Epidermal melanocyte (primary cell): Measurements from ENCODE around the gene FBF1.
A peak's percentile ranks its signal among the peaks of the same experiment; 100 is the strongest.
"Not testable (repeated sequence)": the region's sequence is repeated elsewhere in the genome, so short reads cannot be mapped to it uniquely, and the experiment has no call there.

ENCODE experiments used
- DNase-seq: peaks from one replicate; pipeline ENCODE4 v3.0.0; 2011; ENCODE audit warnings: low spot score; ENCODE audit not compliant: insufficient read length

Gene FBF1

GRCh38 chr17:75876938-75877751 lies 63.7 kb downstream of the FBF1 start:
- DNase-seq = peak; percentile 84

- DNase-seq = no peak
These were observed 64.5 kb downstream of the FBF1 start for GRCh38 chr17:75876190-75876937.

GRCh38 chr17:75875940-75876189 lies 65.0 kb downstream of the FBF1 start:
- DNase-seq = no peak

- no peak for DNase-seq
These were observed 65.5 kb downstream of the FBF1 start for GRCh38 chr17:75875182-75875939.

GRCh38 chr17:75874323-75875181 lies 66.3 kb downstream of the FBF1 start:
- no peak for DNase-seq

- DNase-seq = no peak
These were observed 67.1 kb downstream of the FBF1 start for GRCh38 chr17:75873587-75874322.

GRCh38 chr17:75872434-75873351 lies 68.1 kb downstream of the FBF1 start:
- DNase-seq = no peak

GRCh38 chr17:75870228-75870627 lies 70.6 kb downstream of the FBF1 start:
- DNase-seq = not testable (repeated sequence)

- peak; percentile 84 for DNase-seq
These were observed 71.3 kb downstream of the FBF1 start for GRCh38 chr17:75869282-75870141.

- not testable (repeated sequence) for DNase-seq
These were observed 72.0 kb downstream of the FBF1 start for GRCh38 chr17:75868730-75869281.

- not testable (repeated sequence) for DNase-seq
These were observed 75.2 kb downstream of the FBF1 start for GRCh38 chr17:75865404-75866188.

- not testable (repeated sequence) for DNase-seq
These were observed 76.0 kb downstream of the FBF1 start for GRCh38 chr17:75864887-75865286.

GRCh38 chr17:75864448-75864871 lies 76.4 kb downstream of the FBF1 start:
- DNase-seq = no peak

- no peak for DNase-seq
These were observed 78.9 kb downstream of the FBF1 start for GRCh38 chr17:75861927-75862317.
